ENCODE results near the gene ATP8A1. TPM values are rescaled to one million over a fixed set of nuclear protein-coding genes. Genes with fewer than 3 reads are reported as not detected.
A peak's percentile ranks its signal among the peaks of the same experiment; 100 is the strongest.

Gene ATP8A1
- total RNA-seq, 1 donor from 2014 or later: 44.0 TPM

DNA sequence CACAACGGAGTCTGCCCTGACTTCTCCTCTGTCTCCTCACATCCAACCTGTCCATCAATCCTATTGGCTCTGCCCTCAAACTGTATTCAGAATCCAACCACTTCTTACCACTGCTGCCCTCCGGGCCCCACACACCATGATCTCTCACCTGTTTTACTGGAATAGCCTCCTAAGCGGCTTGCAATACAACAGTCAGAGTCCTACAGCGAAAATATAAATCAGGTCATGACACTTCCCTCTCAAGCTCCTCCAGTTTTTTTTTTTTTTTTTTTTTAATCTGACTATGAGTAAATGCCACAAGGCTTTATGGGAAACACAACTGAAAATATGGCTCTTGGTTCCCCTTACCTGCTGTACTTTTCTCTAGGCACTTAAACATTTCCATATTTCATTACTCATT lies 216.8 kb downstream of the ATP8A1 start:
- Mint-ChIP-seq H3K4me3 (ENCODE audit: unreplicated experiment) (peak overlapping the region; percentile 8), H3K27ac (ENCODE audit: unreplicated experiment) (no peak overlapping the region), H3K4me1 (ENCODE audit: unreplicated experiment) (peaks cover 3% of the 10 kb centered on the region), H3K27me3 (ENCODE audit: unreplicated experiment) (peaks cover 2% of the 10 kb centered on the region), H3K9me3 (ENCODE audit: unreplicated experiment) (no peaks in the 10 kb centered on the region), H3K36me3 (ENCODE audit: low read depth, unreplicated experiment) (peaks cover 10% of the 10 kb centered on the region)
- no peak for TF ChIP-seq CTCF (IDR thresholded peaks at IDR 0.05; ENCODE audit: unreplicated experiment)
- DNase-seq (ENCODE audit: low spot score): no peak

- TF ChIP-seq CTCF (IDR thresholded peaks at IDR 0.05; ENCODE audit: unreplicated experiment): no peak
- peaks cover 10% of the 10 kb centered on the region for H3K36me3 Mint-ChIP-seq (ENCODE audit: low read depth, unreplicated experiment)
- no peaks in the 10 kb centered on the region for H3K9me3 Mint-ChIP-seq (ENCODE audit: unreplicated experiment)
- no peak for DNase-seq (ENCODE audit: low spot score)
- H3K4me3 Mint-ChIP-seq (ENCODE audit: unreplicated experiment): no peak overlapping the region
- H3K4me1 Mint-ChIP-seq (ENCODE audit: unreplicated experiment): peaks cover 3% of the 10 kb centered on the region
- no peak overlapping the region for H3K27ac Mint-ChIP-seq (ENCODE audit: unreplicated experiment)
- H3K27me3 Mint-ChIP-seq (ENCODE audit: unreplicated experiment): peaks cover 2% of the 10 kb centered on the region
These were observed 219.9 kb downstream of the ATP8A1 start for GRCh38 chr4:42436928-42437565.

- H3K27ac Mint-ChIP-seq (ENCODE audit: unreplicated experiment): no peak overlapping the region
- H3K9me3 Mint-ChIP-seq (ENCODE audit: unreplicated experiment): no peaks in the 10 kb centered on the region
- no peaks in the 10 kb centered on the region for H3K4me1 Mint-ChIP-seq (ENCODE audit: unreplicated experiment)
- H3K4me3 Mint-ChIP-seq (ENCODE audit: unreplicated experiment): no peak overlapping the region
- DNase-seq (ENCODE audit: low spot score): no peak
- H3K27me3 Mint-ChIP-seq (ENCODE audit: unreplicated experiment): no peaks in the 10 kb centered on the region
- no peak for TF ChIP-seq CTCF (IDR thresholded peaks at IDR 0.05; ENCODE audit: unreplicated experiment)
- no peaks in the 10 kb centered on the region for H3K36me3 Mint-ChIP-seq (ENCODE audit: low read depth, unreplicated experiment)
These were observed 228.9 kb downstream of the ATP8A1 start for GRCh38 chr4:42428036-42428435.

- Mint-ChIP-seq H3K4me1 (ENCODE audit: unreplicated experiment) (no peaks in the 10 kb centered on the region), H3K9me3 (ENCODE audit: unreplicated experiment) (no peaks in the 10 kb centered on the region), H3K36me3 (ENCODE audit: low read depth, unreplicated experiment) (peaks cover 5% of the 10 kb centered on the region), H3K27ac (ENCODE audit: unreplicated experiment) (no peak overlapping the region), H3K27me3 (ENCODE audit: unreplicated experiment) (peaks cover 2% of the 10 kb centered on the region), H3K4me3 (ENCODE audit: unreplicated experiment) (no peak overlapping the region)
- TF ChIP-seq CTCF (IDR thresholded peaks at IDR 0.05; ENCODE audit: unreplicated experiment): no peak
- no peak for DNase-seq (ENCODE audit: low spot score)
These were observed 231.5 kb downstream of the ATP8A1 start for GRCh38 chr4:42425146-42426065.

- no peaks in the 10 kb centered on the region for H3K4me1 Mint-ChIP-seq (ENCODE audit: unreplicated experiment)
- H3K36me3 Mint-ChIP-seq (ENCODE audit: low read depth, unreplicated experiment): peaks cover 5% of the 10 kb centered on the region
- TF ChIP-seq CTCF (IDR thresholded peaks at IDR 0.05; ENCODE audit: unreplicated experiment): no peak
- peaks cover 4% of the 10 kb centered on the region for H3K27me3 Mint-ChIP-seq (ENCODE audit: unreplicated experiment)
- no peak for DNase-seq (ENCODE audit: low spot score)
- H3K27ac Mint-ChIP-seq (ENCODE audit: unreplicated experiment): no peak overlapping the region
- H3K4me3 Mint-ChIP-seq (ENCODE audit: unreplicated experiment): no peak overlapping the region
- no peaks in the 10 kb centered on the region for H3K9me3 Mint-ChIP-seq (ENCODE audit: unreplicated experiment)
These were observed 236.8 kb downstream of the ATP8A1 start for GRCh38 chr4:42420140-42420539.

Measured in endothelial cell (in vitro differentiated cells).